ENCODE data around the gene LSM14B.

The LSM14B gene

GRCh38 chr20:62164879-62165761, 42.8 kb downstream of the LSM14B start:
- no peak for DNase-seq

DNA sequence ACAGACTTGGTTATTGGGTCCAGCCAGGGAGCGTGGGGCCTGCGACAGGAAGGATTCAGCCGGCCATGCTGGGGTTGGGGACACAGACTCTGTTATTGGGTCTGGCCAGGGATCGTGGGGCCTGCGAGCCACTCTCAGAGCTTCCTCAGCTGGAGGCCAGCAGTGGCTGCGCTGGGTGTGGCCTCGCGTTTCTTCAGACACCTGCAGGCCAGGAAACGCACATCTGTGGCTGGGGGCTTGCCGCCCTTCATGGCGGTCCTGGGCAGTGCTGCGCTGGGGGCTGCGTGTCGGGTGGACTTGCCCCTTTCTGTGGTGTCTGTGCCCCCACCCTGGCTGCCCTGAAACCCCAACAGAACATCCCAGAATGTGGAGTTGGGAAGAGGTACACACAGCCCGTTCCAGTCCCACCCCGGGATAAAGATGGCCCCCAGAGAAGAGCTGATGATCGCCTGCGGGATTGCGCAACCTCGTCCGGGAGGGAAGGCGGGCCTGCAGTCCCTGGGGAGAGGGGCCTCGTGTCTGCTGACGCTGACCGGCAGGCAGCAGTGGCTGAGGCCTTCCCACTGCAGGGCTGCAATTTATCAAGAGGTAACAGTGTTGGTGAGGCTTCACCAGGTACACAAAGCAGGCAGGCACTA, 43.6 kb downstream of the LSM14B start:
- no peak for DNase-seq

DNA sequence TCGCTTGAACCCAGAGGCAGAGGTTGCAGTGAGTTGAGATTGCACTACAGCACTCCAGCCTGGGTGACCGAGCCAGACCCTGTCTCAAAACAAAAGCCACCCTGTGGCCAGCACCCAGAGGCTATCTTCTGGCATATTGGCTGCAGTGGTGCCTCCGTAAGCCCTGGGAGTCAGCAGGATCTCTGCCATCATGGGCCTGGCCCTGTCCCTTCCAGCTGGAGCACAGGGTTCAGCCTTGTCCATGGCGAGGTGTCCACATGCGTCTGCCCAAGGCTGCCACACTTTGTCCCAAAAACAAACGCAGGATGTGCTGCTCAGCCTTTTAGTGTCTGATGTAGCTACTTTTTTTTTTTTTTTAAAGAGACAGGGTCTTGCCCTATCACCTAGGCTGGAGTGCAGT, 45.2 kb downstream of the LSM14B start:
- DNase-seq, result no peak

- DNase-seq, result no peak
Measured at GRCh38 chr20:62168061-62168460, 45.8 kb downstream of the LSM14B start.

GRCh38 chr20:62168890-62169435, 46.7 kb downstream of the LSM14B start:
- no peak for DNase-seq

- no peak for DNase-seq
Measured at GRCh38 chr20:62170536-62170935, 48.3 kb downstream of the LSM14B start.

- no peak for DNase-seq
Measured at GRCh38 chr20:62171245-62171644, 49.0 kb downstream of the LSM14B start.

GRCh38 chr20:62172666-62173065, 50.4 kb downstream of the LSM14B start:
- DNase-seq, result no peak

DNA sequence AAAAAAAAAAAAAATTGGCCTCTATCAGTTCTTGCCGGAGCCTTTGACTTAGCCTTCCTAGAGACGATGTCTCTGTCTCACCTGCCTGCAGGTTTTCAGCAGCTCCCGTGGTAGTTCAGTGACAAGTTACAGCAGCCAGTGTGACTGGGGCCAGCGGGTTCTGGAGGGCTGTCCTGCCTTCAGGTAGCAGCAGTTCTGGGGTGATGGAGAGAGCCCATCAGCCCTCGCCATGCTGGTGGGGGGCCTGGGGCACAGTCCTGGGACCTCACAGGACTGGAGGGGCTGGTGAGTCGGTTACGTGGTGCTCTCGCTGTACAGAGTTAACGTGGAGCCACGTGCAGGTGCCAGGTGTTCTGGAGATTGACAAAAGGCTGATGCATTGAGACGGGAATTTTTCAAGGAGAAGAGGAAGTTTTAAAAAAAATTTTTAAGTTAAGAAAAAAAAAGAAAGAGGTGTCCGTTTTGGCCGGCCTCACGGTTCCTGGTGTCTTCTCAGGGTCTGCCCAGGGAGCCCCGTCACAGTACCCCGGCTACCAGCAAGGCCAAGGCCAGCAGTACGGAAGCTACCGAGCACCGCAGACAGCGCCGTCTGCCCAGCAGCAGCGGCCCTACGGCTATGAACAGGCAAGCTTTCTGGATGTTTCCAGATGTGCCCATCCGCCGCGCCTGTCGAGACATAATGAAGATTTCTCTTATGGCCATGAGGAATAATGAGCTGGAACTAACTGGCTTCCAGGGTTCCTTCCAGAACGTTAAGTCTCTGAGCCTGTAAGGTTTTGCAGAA, 51.9 kb downstream of the LSM14B start:
- DNase-seq, result no peak

DNA sequence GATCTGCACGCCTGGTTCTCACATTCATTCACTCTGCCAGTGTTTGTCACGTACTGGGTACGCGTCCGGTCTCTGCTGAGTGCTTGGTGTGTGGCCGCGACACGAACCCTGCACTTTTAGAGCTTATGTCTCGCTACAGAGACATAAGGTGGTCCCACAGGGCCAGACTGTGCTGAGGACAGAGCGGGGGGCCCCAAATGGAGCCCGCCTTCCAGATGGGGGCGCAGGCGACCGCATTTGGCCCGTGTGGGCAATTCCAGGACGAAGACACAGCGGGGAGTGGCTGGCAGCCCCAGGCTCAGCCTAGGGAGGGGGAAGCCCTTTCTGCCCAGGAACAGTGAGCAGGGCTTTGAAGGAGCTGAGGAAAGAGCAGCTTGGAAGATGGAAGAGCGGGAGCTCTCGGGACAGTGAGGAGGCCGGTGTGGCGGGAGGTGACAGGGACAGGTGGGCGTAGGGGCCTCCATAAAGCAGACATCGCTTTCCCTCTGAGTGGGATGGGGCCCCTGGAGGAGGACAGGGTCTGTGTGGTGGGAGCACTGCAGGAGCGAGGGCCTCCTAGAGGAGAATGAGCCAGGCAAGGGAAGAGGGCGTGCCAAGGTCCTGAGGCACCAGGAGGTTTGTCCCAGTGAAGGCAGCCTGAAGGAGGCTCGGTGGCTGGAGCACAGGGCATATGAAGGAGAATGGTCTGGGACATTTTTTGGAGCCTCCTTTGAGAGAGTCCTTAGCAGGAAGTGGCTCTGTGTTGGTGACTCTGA, 52.8 kb downstream of the LSM14B start:
- no peak for DNase-seq

GRCh38 chr20:62175711-62176110, 53.4 kb downstream of the LSM14B start:
- DNase-seq, result no peak

- DNase-seq, result no peak
Measured at GRCh38 chr20:62176866-62177265, 54.6 kb downstream of the LSM14B start.

DNA sequence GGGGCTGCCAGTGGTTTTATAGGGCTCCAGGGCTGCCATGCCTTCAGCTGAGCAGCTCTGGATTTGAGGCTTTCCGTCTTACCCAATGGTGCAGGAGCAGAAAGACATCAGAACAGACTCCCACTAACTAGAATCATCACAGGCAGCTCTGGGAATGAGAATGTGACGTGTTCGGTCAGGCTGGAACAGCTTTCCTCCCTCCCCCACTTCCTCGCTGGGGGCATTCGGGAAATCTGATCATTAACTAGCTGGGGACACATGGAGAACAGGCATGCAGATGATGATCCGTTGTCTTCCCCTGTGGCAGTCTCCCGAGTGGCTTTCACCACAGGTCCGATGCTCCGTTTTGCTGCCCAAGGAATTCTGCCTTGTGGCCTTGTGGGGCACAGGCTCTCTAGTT, 55.0 kb downstream of the LSM14B start:
- DNase-seq, result no peak

DNA sequence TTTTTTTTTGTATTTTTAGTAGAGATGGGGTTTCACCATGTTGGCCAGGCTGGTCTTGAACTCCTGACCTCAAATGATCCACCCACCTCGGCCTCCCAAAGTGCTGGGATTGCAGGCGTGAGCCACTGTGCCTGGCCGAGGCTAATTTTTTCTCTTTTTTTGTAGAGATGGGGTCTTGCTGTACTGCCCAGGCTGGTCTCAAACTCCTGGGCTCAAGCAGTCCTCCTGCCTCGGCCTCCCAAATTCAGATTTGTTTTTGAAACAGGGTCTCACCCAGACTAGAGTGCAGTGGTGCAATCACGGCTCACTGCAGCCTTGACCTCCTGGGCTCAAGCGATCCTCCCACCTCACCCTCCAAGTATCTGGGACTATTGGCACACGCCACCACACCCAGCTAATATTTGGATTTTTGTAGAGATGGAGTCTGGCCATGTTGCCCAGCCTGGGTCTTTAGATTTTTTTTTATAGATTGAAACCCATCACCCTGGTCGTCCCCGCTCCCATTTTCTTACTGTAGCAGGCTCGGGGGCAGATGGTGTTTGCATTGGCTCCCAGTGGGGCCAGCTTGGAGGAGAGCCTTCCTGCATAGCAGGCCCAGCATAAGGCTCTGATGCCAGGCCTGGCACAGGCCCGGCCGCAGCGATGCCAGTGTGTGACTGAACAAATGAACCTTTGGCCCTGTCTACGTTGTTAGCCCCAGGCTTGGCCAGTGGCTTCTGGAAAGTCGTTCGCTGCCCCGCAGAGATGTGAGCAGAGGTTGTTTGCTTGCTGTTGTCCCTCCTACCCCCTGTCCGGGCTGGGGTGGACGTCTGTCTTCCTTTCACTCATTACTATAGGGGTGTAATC, 56.3 kb downstream of the LSM14B start:
- DNase-seq, result no peak

GRCh38 chr20:62179162-62179504, 56.9 kb downstream of the LSM14B start:
- DNase-seq, result no peak

- peak; percentile 32 for DNase-seq
Measured at GRCh38 chr20:62181808-62182207, 59.5 kb downstream of the LSM14B start.

DNA sequence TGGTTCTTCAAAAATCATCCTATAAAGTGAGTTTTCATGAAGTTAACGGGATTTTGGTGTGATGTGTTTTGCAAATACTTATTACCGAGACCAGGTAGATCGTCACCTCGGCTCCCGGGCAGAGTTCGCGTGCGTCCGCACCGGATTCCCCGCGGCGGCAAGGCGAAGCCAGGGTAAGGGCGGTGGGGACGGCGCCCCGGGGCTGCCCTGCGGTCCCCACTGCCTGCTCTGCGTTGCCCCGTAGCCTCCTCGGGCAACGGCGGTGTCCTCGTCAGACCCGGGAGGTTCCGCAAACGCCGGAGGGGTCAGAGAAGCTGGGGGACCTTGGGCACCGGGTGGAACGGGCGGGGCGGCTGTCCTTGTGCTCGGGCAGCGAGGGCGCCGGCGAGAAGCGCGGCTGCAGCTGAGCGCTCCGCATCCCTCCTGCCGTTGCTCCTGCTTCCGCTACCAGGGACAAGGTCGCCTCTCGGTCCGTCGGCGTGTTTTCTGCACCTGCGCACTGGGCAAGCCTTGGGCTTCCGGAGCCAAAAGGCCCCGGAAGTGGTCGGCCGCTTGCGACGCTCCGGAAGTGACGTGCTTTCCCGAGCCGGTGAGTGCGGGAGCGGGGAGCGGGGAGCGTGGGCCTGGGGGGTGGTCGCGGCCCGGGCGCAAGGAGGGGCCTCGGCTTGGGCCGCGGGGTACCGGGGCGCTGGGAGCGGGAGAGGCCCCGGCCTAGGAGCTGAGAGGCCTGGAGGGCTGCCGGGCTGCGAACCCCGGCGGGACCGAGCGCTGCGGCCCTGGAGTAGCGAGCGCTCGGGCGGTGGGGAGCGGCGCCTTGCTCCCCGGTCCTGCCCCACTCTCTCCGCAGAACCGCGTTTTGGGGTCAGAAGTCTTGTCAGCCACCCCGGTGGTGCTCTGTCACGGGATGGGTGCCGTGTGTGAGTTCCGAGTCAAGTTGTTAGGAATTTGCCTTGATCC, 60.5 kb downstream of the LSM14B start, which contains the start of gene MTG2:
TSS of gene MTG2 (plus strand) at position 560 of the 957 bp plus-strand sequence. CDS start 10,393 bp downstream, outside the sequence.
- DNase-seq, result peak; percentile 97

GRCh38 chr20:62183426-62184142, 61.3 kb downstream of the LSM14B start:
- no peak for DNase-seq
